SHP77 (cell line): ENCODE data around the gene MAP3K3.

Experiments used
- DNase-seq, 2 experiments: peaks; one replicate each; lab custom pipeline; 2025; lab: John Stamatoyannopoulos, UW

MAP3K3 gene

DNA sequence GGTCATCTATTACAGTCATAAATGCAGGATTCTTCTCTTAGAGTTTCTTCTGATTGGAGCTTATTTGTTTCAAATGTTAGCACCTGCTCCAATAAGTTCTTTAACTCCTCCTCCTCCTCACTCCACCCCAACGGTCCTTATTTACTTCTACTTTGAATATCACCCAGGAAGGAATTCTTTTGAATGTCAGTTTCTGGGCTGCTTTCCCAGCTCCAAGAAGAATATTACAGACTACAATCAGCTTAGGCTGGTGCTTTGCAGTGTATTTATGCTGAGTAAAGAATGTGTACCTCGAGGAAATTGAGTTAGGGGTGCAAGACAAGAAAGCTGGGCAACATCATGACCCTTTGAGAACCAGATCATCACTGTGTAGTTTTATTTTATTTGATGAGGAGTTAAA, 30.8 kb downstream of the MAP3K3 start:
- DNase-seq = no peak

DNA sequence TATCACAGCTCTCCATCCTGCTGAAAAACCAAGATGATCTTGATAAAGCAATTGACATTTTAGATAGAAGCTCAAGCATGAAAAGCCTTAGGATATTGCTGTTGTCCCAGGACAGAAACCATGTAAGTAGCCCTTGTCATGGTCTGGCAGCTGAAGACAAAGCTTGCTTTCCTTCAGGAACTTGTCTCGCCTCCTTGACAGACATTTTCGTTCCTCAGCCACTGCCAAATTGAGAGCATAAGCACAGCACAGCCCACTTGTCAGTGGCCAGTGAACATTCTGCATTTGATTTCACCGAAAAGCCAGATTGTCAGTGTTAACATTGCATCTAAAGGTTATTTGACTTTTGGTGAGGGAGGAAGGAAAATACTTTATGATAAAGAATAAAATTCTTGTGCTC, 35.6 kb downstream of the MAP3K3 start:
- no peak for DNase-seq

DNA sequence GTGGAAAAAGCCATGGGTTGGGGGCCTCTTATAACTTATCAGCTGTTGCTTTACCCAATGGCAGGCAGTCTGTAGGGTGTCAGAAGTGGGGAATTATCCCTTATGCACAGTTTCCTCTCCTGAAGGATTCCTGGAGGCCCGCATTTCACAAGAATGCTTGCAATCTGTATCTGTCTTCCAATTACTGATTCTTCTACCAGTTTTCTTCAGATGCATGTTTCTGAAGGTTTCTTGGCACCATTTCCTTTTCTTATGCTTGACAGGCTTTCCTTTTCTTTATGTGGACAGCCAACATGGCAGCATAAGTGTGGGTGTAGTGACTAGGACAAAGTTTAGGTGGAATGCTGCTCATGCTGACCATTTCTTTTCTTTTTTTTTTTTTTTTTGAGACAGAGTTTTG, 36.1 kb downstream of the MAP3K3 start:
- no peak for DNase-seq

DNA sequence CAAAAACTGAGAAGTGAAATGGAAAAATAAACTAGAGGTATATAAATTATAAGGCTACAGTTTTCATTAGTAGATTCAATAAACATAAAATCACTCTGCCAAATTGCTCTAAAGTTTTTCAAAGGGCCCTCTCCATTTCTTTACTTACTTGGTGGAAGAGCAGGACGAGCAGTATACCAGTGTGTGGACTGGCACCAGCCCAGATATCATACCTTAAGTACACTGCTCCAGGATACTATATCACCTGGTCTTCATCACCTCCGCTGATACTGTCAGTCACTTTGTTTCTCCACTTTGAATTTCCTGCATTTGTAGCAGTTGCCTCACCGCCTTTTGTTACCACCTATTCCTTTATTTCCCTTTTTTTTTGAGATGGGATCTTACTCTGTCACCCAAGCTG, 37.6 kb downstream of the MAP3K3 start:
- no peak for DNase-seq

DNA sequence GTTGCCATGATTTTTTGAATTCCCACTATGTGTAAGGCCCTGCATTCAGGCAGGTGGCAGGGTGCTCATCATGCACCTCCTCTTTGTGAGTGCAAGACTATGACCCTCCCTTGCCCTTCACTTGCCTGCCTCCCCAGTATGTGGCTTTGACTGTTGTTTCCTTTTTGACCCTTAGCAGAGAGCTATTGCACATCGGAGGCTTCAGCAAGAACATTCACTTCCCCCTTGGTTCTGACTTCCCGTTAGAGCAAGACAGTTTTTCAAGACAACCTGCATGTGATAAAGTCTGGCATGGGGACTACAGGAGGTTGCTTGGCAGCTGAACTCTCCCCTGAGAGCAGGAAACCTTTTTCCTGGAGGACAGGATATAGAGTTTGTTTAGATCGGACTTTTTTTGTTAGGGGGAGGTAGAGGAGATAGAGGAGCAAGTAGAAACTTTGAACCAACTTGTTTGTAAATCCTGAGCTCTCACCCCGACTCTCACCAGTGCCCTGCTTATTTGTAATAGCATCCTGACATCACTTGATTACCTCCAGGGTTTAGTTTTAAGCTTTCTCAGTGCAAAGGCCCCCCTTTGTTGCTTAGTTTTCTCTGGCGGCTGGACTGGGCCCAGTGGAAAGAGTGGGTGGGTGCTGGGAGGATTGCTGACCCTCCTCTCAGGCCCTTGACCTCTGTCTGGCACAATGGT, 43.5 kb downstream of the MAP3K3 start:
- no peak for DNase-seq

DNA sequence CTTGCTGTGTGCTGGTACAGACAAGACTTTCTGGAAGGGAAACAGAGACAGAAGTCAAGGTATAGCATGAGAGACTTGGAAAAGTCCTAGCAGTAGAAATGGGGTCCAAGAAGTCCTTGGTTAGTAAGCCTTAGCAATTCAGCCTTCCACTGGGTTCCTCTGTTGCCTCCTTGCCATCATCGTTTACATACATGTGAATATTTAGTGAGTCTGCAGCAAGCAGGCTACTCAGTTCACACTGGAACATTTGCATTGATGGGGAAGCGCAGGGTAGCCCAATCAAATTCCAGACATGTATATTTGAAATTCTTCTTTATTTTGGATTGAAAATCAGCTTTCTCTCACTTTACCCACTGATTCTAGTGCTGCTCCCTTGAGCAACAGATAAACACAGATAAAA, 50.6 kb downstream of the MAP3K3 start:
- no peak for DNase-seq

DNA sequence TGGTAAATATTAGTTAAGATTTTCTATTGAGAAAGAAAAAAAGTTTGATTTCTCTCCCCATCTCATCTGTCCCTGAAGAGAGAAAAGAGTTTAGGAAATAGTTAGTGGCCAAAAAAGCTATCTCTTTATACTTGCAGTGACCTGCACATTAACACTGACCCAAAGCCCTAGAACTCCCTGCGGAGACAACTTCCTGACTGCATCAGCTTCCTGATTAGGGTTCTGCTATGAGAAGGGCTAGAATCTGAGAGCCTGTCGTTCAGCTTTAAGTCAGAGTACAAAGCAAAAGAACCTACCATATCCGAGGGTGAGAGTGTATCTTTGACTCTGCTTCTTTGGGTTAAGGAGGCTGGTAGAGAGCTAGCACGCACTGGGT, 53.0 kb downstream of the MAP3K3 start:
- DNase-seq = no peak

DNA sequence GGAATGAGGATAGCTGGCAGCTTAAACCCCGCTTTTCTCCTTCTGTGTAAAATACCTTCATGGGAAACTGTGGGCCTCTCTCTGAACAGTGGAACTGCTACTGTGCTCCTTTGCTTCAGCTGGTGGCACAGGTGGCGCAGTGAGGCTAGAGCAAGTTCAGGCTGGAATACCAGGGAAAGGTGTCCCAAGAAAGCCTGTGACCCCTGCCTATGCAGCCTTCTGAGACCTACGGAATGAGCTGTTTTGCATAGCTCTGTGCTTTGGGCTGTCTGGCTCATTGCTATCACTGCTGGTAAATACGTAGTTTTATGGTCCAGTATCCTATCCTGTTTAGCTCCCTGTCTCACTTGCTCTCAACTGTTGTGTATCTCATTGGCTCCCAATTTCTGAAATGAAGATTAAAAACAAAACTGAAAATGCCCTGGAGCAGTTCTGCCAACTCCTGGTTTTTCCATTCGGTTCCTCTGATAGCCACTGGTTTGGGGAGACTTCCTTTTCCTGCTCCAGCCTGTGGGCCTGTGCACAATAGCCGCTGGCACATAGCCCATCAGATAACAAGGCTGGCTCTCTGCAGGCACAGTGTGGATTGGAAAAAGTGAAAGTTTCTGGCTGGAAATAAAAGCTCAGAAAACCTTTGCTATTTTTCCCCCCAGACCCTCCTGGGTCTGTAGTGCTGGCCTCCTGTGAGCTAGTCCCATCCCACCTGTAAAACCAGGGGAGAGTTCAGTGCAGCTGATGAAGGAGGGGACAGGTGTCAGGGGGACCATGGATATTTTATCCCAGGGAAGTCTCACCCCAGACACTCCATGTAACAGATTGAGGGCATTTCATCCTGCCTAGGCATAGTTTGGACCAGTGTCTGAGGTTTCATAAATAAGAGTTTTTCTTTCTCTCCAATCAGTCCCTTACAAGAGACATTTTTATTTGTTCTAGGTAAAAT, 53.7 kb downstream of the MAP3K3 start:
- DNase-seq = peak in 1 of 2 experiments; percentile 30

DNA sequence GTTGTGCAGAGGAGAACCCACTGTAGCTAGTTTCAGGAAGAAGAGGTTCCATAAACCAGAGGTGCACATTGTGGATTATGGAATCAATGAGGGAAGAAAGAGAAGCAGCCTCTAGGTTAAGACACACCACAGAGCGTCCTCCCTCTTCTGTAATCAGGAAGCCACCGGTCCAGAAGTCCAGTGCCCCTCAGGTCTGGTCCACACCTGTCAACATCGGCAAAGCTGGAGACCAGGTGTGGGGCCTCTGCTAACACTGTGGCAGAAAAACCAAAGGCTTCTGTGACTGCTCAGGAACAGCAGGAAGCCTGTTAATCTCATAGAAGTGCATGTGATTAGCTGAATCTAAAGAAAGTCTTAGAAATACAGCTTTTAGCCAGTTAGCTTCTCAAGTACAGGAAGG, 54.4 kb downstream of the MAP3K3 start:
- DNase-seq = no peak

DNA sequence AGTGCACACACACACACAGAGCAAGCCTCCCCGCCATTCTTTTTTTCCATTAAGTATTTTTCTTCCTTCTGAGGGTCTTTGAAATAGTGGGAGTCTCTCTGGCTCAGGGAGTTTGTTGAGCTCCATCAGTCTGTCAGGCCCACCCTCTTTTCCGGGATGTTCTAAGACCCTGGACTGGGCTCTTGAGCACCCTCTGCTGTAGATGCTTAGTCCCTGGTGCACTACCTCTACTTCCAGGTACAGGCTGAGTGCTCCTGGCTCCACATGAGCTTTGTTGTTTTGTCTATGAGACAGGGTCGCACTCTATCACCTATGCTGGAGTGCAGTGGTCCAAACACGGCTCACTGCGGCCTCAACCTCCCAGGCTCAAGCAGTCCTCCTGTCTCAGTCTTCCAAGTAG, 57.0 kb downstream of the MAP3K3 start:
- DNase-seq = no peak

DNA sequence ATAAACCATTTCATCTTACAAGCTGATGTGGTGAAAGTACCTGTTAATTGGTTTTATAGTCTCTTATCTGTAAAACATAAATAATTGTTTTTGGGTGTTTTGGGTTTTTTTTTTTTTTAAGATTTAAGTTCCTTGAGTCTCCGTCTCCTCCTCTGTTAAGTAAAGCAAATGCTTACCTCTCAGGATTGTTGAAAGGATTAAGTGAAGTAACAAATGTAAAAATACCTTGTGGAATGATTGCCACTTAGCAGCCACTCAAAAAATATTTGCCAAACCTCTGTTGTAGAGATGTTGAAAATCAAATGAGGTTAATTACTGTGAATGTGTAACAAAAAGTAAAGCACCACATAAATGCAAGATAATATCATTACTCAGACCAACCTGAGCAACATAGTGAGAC, 58.5 kb downstream of the MAP3K3 start:
- no peak for DNase-seq

DNA sequence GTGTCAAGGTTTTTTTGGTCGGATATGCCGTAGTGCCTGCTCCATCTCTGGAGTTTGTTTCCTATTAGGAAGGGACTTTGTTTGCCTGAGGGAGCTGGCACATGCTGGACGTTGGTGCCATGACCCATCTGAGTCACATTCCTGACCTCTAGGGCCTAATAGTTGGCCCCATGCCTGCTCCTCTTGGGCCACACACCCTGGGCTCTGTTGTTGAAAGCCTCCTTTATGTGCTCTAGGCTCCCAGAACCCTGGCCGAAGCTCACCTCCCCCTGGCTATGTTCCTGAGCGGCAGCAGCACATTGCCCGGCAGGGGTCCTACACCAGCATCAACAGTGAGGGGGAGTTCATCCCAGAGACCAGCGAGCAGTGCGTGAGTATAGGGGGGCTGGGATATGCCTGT, 59.3 kb downstream of the MAP3K3 start:
- no peak for DNase-seq

DNA sequence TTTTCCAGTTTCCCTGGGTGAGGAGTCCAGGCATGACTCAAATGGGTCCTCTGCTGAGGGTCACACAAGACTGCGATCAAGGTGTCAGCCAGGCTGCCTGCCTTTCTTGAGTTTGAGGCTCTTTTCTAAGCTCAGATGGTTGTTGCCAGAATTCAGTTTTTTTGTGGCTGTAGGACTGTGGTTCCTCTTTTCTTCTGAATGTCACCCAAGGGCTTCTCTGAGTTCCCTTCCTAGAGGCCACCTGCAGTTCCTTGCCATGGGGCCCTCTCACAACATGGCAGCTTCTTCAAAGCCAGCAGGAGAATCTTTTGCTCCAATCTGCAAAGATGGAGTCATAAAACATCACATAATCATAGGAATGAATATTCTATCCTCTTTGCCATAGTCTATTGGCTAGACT, 60.2 kb downstream of the MAP3K3 start:
- DNase-seq = no peak

DNA sequence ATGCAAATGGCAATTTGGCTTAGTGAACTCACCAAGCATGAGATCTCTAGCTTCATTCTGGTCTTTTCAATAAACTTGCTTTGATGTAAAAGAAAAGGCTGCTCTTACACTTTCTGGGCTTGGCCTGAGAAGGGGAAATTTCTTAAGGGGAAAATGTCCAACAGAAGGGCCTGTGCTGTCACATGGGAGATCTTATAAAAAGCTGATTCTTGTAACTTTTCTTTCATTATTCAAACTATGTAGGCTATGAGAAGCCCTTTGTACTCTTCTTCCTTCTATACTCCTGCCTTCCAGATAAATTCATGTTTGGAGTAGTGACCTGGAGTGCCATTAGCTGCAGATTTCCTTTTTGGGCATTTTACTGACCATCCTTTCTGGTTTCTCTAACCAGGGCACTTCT, 60.8 kb downstream of the MAP3K3 start:
- DNase-seq = no peak

DNA sequence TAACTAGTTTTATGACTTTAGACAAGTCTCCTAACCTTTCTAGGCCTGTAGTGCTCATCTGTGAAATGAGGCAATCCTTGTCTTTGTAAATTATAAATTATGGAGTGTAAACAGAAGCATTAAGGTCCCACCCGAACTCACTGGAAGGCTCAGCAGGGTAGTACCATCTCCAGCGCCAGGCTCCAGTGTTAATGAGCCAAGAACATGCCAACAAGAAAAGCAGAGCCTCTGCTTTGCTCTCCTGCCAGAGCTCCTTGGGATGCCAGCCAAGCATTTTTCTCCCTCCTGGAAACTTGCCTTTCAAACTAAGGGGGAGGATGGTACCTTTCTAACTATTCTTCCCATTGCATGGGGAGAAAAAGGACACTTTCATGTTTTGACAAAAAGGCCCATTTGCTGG, 62.8 kb downstream of the MAP3K3 start:
- no peak for DNase-seq

DNA sequence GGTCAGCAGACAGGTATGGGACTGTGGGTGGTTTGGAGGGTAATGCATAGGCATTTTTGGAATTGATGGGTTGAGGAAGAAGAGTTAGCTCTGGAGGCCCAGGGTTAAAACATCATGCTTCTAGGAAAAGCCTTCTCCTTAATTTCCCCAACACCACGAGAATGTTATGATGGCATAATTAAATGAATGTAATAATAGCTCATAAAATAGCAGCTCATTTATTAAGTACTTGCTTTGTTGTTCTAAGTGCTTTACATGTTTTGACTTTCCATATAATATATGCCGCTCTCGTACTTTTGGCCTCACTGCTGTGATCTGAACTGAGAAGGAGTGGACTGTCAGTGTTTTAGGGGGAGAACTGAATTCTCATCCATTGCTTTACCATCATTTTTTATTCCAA, 63.4 kb downstream of the MAP3K3 start:
- DNase-seq = no peak

DNA sequence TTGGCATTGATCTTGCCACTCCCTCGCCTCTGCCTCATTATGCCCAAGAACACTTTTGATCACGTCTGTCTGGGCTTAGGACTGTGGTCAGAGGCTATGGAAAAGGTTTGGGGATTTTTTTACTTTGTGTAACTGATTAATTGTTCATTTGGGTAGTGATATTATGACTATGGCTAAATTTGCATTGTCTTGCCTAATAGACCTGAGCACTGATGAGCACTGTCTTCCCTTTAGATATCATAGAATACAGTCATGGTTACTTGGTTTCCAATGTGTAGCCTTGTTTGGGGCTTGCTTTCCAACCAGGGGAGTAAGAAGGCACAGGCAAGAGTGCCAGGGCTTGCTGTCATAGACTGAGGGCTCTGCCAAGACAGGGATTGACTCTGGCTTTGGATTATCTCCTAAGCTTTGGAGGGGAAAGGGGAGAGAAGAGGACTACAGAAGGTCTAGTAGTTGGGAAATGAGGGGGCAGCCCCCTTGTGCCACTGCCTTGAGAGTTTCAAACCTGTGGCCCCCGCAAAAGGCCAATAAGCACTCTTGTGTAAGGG, 64.0 kb downstream of the MAP3K3 start:
- DNase-seq = no peak

DNA sequence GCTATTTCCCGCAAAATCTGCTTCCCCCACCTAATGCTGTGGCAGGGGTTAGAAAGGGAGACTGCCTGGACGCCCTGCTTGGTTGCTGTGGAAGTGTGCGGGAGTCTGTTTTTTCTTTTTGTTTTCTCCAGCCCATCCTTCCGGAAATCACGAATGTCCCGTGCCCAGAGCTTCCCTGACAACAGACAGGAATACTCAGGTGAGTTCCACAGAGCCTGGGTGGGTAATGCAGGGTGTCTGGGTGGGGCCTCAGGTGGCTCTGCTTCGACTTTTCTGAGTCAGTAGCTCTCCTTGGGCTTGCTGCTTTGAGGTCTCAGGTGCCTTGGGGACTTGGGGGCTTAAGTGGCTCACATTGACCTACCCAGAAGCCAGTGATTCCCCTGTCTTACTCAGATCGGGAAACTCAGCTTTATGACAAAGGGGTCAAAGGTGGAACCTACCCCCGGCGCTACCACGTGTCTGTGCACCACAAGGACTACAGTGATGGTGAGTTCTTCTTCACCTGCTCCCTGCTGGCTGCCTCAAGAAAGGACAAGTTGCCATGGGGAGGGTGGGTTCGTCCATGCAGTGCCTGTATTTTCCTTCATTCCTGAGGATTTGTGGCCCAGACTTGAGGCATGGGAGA, 66.3 kb downstream of the MAP3K3 start:
- no peak for DNase-seq

DNA sequence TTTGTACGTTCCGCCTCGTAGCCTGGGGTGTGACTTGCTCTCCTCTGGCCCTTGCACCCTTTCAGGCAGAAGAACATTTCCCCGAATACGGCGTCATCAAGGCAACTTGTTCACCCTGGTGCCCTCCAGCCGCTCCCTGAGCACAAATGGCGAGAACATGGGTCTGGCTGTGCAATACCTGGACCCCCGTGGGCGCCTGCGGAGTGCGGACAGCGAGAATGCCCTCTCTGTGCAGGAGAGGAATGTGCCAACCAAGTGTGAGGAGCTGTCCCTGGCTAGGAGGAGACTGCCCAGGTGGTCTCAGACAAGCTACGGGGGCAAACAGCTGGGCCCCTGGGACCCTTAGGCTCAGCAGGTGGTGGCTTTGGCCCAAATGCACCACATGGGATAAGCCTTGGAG, 67.3 kb downstream of the MAP3K3 start:
- no peak for DNase-seq

DNA sequence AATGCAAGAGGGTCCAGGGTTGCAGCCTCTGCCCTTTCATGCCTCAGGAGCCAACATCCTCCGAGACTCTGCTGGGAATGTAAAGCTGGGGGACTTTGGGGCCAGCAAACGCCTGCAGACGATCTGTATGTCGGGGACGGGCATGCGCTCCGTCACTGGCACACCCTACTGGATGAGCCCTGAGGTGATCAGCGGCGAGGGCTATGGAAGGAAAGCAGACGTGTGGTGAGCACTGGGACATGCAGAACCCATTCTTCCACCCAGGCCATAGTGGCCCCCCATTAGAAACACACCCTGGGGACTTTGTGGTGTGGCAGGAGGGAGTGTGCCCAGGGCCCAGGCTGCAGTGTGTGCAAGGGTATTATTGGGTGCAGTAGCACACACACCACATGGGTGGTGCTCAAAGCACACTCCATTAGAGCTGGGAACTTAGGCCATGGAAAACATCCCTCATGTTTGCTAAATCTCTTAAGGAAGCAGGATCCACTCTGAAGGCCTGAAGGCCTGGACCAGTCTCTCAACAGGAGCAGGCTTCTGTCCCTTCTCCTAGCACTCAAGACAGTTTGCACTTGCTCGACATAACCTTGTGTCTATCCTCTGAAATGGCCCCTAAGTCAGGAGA, 70.1 kb downstream of the MAP3K3 start:
- no peak for DNase-seq

DNA sequence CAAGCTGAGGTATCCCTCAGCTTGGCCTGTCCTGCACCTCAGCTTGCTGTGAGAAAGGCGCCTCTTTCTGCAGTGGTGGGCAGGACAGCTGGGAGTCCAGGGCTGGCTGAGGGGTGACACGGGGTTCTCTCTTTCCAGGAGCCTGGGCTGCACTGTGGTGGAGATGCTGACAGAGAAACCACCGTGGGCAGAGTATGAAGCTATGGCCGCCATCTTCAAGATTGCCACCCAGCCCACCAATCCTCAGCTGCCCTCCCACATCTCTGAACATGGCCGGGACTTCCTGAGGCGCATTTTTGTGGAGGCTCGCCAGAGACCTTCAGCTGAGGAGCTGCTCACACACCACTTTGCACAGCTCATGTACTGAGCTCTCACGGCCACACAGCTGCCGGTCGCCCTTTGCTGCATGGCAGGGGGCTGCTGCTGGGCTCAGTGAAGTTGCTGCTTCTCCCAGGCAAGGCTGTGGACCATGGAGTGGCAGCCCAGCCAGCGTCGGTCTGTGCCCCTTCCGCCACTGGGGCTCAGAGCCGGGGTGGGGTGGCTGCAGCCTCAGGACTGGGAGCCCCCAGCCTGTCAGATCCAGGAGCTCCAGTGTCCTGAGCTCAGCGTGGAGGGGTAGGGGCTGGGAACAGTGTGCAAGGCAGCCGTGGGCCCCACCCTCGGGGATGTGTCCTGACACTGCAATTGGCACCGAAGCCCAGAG, 71.3 kb downstream of the MAP3K3 start:
- no peak for DNase-seq
